RWPE2 (cell line): ENCODE measurements around the gene SDHA.
"Not testable (repeated sequence)": the region's sequence is repeated elsewhere in the genome, so short reads cannot be mapped to it uniquely, and the experiment has no call there.

Source experiments
- ATAC-seq: fragments of 200-7000 bp; cut with Tn5 transposase; 3 replicates; pipeline ENCODE4 v1.9.1; 2021; ENCODE audit warnings: low read depth
- DNase-seq: peaks from one replicate; pipeline ENCODE4 v3.0.0-alpha.2; 2020; ENCODE audit warnings: low spot score
- H3K27ac ChIP-seq: fragments of 450-650 bp; 2 replicates; pipeline ENCODE4 v1.5.1; 2017; ENCODE audit warnings: mild to moderate bottlenecking; ENCODE audit not compliant: poor library complexity, severe bottlenecking
- H3K27me3 ChIP-seq: fragments of 250-450 bp; sonication (Bioruptor Pico); 2 replicates; pipeline ENCODE4 v1.5.1; 2021; ENCODE audit warnings: mild to moderate bottlenecking, moderate library complexity; ENCODE audit not compliant: insufficient read depth, poor library complexity, severe bottlenecking
- H3K36me3 ChIP-seq: fragments of 250-450 bp; sonication (Bioruptor Pico); 2 replicates; pipeline ENCODE4 v1.5.1; 2020; ENCODE audit warnings: low read depth, mild to moderate bottlenecking, moderate library complexity
- H3K4me1 ChIP-seq: fragments of 250-450 bp; sonication (Bioruptor Pico); 2 replicates; pipeline ENCODE4 v1.5.1; 2021; ENCODE audit warnings: mild to moderate bottlenecking, moderate library complexity; ENCODE audit not compliant: insufficient read depth, poor library complexity, severe bottlenecking
- H3K4me3 ChIP-seq: fragments of 250-450 bp; sonication (Bioruptor Pico); 2 replicates; pipeline ENCODE4 v1.5.1; 2021; ENCODE audit warnings: mild to moderate bottlenecking, moderate library complexity; ENCODE audit not compliant: severe bottlenecking
- H3K9me3 ChIP-seq: fragments of 250-450 bp; sonication (Bioruptor Pico); 2 replicates; pipeline ENCODE4 v1.5.1; 2021; ENCODE audit warnings: mild to moderate bottlenecking, moderate library complexity; ENCODE audit not compliant: severe bottlenecking
- TF ChIP-seq, protein P1 (sequence below): fragments of 450-650 bp; IDR thresholded peaks from one replicate; pipeline ENCODE4 v1.5.1; 2017; ENCODE audit warnings: mild to moderate bottlenecking, moderate library complexity; ENCODE audit not compliant: poor library complexity, severe bottlenecking

The SDHA gene

DNA sequence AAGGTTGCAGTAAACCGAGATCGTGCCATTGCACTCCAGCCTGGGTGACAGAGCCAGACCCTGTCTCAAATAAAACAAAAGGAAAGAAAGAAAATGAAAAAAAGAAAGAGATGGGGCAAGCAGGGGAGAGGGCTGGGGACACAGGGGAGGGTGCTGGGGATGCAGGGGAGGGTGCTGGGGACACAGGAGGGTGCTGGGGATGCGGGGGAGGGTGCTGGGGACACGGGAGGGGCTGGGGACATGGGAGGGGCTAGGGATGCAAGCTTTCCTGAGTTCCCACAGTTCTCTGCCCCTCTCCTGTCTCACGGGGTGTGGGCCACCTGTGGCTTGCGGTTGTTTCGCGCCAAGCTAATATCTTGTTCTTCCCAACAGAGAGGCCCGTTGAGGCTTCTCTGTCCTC is 60.5 kb downstream of the SDHA start:
- DNase-seq (no peak), ATAC-seq (no peak)
- Histone ChIP-seq H3K4me3 (no peak overlapping the region), H3K27me3 (no peaks in the 10 kb centered on the region), H3K36me3 (peaks cover 47% of the 10 kb centered on the region), H3K27ac (no peak overlapping the region), H3K9me3 (peaks cover 3% of the 10 kb centered on the region), H3K4me1 (no peaks in the 10 kb centered on the region)
- TF ChIP-seq, protein P1, sequence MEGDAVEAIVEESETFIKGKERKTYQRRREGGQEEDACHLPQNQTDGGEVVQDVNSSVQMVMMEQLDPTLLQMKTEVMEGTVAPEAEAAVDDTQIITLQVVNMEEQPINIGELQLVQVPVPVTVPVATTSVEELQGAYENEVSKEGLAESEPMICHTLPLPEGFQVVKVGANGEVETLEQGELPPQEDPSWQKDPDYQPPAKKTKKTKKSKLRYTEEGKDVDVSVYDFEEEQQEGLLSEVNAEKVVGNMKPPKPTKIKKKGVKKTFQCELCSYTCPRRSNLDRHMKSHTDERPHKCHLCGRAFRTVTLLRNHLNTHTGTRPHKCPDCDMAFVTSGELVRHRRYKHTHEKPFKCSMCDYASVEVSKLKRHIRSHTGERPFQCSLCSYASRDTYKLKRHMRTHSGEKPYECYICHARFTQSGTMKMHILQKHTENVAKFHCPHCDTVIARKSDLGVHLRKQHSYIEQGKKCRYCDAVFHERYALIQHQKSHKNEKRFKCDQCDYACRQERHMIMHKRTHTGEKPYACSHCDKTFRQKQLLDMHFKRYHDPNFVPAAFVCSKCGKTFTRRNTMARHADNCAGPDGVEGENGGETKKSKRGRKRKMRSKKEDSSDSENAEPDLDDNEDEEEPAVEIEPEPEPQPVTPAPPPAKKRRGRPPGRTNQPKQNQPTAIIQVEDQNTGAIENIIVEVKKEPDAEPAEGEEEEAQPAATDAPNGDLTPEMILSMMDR = no peak

GRCh38 chr5:279051-279665 is 61.0 kb downstream of the SDHA start:
- DNase-seq, H3K27me3 ChIP-seq, H3K9me3 ChIP-seq, H3K4me1 ChIP-seq, H3K27ac ChIP-seq, ATAC-seq, H3K4me3 ChIP-seq: not testable (repeated sequence)
- H3K36me3 ChIP-seq = peaks cover 44% of the 10 kb centered on the region

DNA sequence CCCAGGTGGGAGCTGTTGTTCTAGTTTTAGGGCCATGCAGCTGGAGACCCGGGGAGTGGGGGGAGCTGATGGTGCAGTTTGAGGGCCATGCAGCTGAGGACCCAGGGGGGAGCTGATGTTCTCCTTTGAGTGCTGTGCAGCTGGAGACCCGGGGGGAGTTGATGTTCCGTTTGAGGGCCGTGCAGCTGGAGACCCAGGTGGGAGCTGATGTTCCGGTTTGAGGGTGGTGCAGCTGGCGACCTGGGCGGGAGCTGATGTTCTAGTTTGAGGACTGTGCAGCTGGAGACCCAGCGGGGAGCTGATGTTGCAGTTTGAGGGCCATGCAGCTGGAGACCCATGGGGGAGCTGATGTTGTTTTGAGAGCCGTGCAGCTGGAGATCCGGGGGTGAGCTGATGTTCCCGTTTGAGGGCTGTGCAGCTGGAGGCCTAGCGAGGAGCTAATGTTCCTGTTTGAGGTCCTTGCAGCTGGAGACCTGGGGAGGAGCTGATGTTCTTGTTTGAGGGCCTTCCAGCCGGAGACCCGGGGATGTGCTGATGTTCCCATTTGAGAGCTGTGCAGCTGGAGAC is 68.0 kb downstream of the SDHA start:
- no peaks in the 10 kb centered on the region for H3K4me1 ChIP-seq
- ATAC-seq = no peak

DNA sequence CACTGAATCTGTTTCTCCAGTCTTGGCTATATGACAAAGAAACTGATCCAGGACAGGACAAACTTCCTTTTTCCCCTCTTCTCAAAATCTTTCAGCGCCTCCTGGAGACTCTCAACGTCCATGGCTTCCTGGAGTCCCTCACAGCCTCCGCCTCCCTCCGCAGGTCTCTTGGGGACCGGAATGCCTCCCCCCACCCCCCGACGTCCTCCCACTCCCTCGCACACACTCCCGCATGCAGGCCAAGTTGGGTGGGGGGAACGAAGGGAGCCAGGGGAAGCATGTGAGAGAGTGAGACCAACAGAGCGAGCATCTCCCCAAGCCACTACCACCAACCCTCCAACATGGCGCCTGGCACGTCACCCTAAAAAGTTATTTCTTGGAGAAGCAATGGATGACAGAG is 72.1 kb downstream of the SDHA start:
- H3K4me1 ChIP-seq, ATAC-seq, H3K27ac ChIP-seq, H3K27me3 ChIP-seq, H3K4me3 ChIP-seq, H3K9me3 ChIP-seq, DNase-seq: not testable (repeated sequence)
- H3K36me3 ChIP-seq = peaks cover 40% of the 10 kb centered on the region

More for the DNA sequence above, 68.0 kb downstream of the SDHA start:
- no peak overlapping the region for H3K4me3 ChIP-seq
- H3K27me3 ChIP-seq = no peaks in the 10 kb centered on the region
- peaks cover 34% of the 10 kb centered on the region for H3K36me3 ChIP-seq
- no peak overlapping the region for H3K27ac ChIP-seq
- peaks cover under 1% of the 10 kb centered on the region for H3K9me3 ChIP-seq
- no peak for DNase-seq
- TF ChIP-seq, protein P1 = no peak

GRCh38 chr5:291345-291744 is 73.2 kb downstream of the SDHA start:
- H3K4me3 ChIP-seq, ATAC-seq, DNase-seq, H3K4me1 ChIP-seq, H3K27ac ChIP-seq, H3K9me3 ChIP-seq, H3K27me3 ChIP-seq: not testable (repeated sequence)
- peaks cover 37% of the 10 kb centered on the region for H3K36me3 ChIP-seq

- not testable (repeated sequence) for H3K9me3 ChIP-seq, H3K4me3 ChIP-seq, DNase-seq, ATAC-seq, H3K27me3 ChIP-seq, H3K4me1 ChIP-seq, H3K27ac ChIP-seq
- peaks cover 22% of the 10 kb centered on the region for H3K36me3 ChIP-seq
Observed at GRCh38 chr5:294788-295187, 76.7 kb downstream of the SDHA start.

DNA sequence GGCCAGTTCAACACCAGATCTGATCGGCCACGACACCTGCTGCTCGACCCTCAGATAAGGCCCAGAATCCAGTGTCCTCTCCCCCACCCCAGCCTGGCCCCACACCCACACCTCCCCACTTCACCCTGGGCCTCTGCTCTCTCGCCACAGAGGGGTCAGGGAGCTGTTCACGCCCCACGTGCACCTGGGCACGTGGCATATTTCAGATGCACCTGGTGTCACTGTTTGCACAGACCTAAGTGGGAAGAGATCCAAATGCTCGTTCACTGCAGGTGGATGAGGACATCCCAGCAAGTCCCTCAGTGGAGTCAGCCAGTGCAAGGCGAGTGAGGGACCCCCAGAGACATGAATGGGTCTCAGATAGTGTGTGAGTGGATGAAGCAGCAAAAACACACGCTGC is 78.1 kb downstream of the SDHA start:
- ATAC-seq, H3K27ac ChIP-seq, H3K4me3 ChIP-seq, H3K4me1 ChIP-seq, H3K27me3 ChIP-seq, H3K9me3 ChIP-seq, DNase-seq: not testable (repeated sequence)
- peaks cover 18% of the 10 kb centered on the region for H3K36me3 ChIP-seq

GRCh38 chr5:296954-297353 is 78.8 kb downstream of the SDHA start:
- H3K27ac ChIP-seq, H3K4me3 ChIP-seq, H3K27me3 ChIP-seq, H3K4me1 ChIP-seq, DNase-seq, H3K9me3 ChIP-seq: not testable (repeated sequence)
- ATAC-seq = peak; percentile 35
- H3K36me3 ChIP-seq = peaks cover 14% of the 10 kb centered on the region; the same call in 1 of the 2 replicates

DNA sequence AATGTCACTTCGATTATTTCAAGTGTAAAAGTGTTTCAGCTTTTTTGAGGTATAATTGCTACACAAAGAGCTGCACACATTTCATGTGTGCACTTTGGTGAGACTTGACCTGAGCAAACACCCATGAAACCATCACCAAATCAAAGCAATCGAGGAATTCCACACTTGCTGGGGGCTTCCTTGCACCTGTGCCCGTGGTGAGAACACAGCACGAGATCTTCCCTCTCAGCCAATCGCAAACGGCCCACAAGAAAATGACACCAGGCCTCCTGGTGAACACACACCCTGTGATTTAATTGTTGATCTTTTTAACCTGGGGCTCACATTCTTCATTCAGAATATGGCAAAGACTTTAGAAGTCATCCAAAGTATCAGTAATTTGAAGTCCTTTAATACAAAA is 79.3 kb downstream of the SDHA start:
- not testable (repeated sequence) for ATAC-seq, H3K27ac ChIP-seq, H3K4me3 ChIP-seq, H3K4me1 ChIP-seq, H3K27me3 ChIP-seq, DNase-seq, H3K9me3 ChIP-seq, H3K36me3 ChIP-seq
